Aorta (tissue), 5 donors: ENCODE results near the gene DAAM2. TPM values are rescaled to one million over a fixed set of nuclear protein-coding genes. Genes with fewer than 3 reads are reported as not detected.

Source experiments
- ATAC-seq: fragments of 200-7000 bp; cut with Tn5 transposase; one replicate; pipeline ENCODE4 v1.9.1; 2022; ENCODE audit warnings: moderate library complexity; ENCODE audit not compliant: low FRiP score
- DNase-seq, 2 donors: peaks; one replicate each; pipeline ENCODE4 v3.0.0-alpha.2; 2020
- H3K27ac ChIP-seq, 2 donors: one replicate each; pipeline ENCODE4 v1.5.1; 2013; ENCODE audit warnings: low read length in 2 of 2, mild to moderate bottlenecking in 2 of 2, moderate library complexity in 2 of 2, control low read depth in 1 of 2, inconsistent platforms in 1 of 2, low read depth in 1 of 2
- H3K27me3 ChIP-seq, 2 donors: one replicate each; pipeline ENCODE4 v1.6.1; 2013; ENCODE audit warnings: control low read depth in 1 of 2, low read length in 1 of 2, mild to moderate bottlenecking in 1 of 2, moderate library complexity in 1 of 2; ENCODE audit not compliant: insufficient read depth in 2 of 2, control insufficient read depth in 1 of 2
- H3K36me3 ChIP-seq, 2 donors: one replicate each; pipeline ENCODE4 v1.6.1; 2013; ENCODE audit warnings: control low read depth in 1 of 2, low read length in 1 of 2, mild to moderate bottlenecking in 1 of 2; ENCODE audit not compliant: insufficient read depth in 2 of 2, control insufficient read depth in 1 of 2
- H3K4me1 ChIP-seq, 2 donors: one replicate each; pipeline ENCODE4 v1.6.1; 2013; ENCODE audit warnings: low read length in 2 of 2, control low read depth in 1 of 2, mild to moderate bottlenecking in 1 of 2, moderate library complexity in 1 of 2; ENCODE audit not compliant: insufficient read depth in 2 of 2, control insufficient read depth in 1 of 2
- H3K4me3 ChIP-seq, 2 donors: one replicate each; pipeline ENCODE4 v1.5.1; 2013; ENCODE audit warnings: low read length in 2 of 2, control low read depth in 1 of 2, mild to moderate bottlenecking in 1 of 2
- H3K9me3 ChIP-seq: one replicate; pipeline ENCODE4 v1.6.1; 2013; ENCODE audit warnings: mild to moderate bottlenecking, low read length; ENCODE audit not compliant: control insufficient read depth
- WGBS, 2 donors: extraction: QIAGEN DNeasy Blood & Tissue Kit; methylation state at CpG; one replicate each; pipeline ENCODE4 v1.1.7; 2013; 5-methylcytosine and 5-hydroxymethylcytosine counted together
- intact Hi-C, 2 donors: fragments of 100-400 bp; cut with DNase I; formaldehyde crosslinking; loops; one replicate each; pipeline versions ENCODE4 v1.14.2 to v1.15.0; 2022
- polyA plus RNA-seq, 2 donors: library from polyadenylated mRNA; stranded (reverse); fragments of 200-250 nt; gene quantifications; one replicate each; pipeline ENCODE4 v1.2.3, GENCODE V29; 2013
- total RNA-seq, 2 donors: library from RNA; stranded (reverse); fragmentation: NEBNext Ultra II Directional; extraction: Animal tissue kit (Norgen Biotek cat#: 25700); gene quantifications; one replicate each; pipeline ENCODE4 v1.2.1, GENCODE V29; 2021
- donor health status: healthy with polysubstance abuse.
- donor health status: Bipolar disorder and iron deficiency.
- donor health status: DM: no; HTN: no; CAD: no.
- donor health status: DM: no; HTN: no; CAD: no.
- donor health status: DM: yes; HTN: yes; CAD: no.

Gene DAAM2
- total and polyA plus RNA-seq, 4 donors, result 27.3 to 62.1 (median 45.9) TPM

GRCh38 chr6:39929733-39930461, 137.7 kb downstream of the DAAM2 start:
- Histone ChIP-seq H3K27ac (peak overlapping the region; percentile 5 to 43), H3K4me3 (no peak overlapping the region), H3K27me3 (no peaks in the 10 kb centered on the region), H3K9me3 (no peaks in the 10 kb centered on the region), H3K4me1 (peaks cover 3 to 16% of the 10 kb centered on the region in 2 donors), H3K36me3 (peaks cover 0 to 4% of the 10 kb centered on the region in 2 donors)
- DNase-seq (no peak), ATAC-seq (no peak)
- intact Hi-C loops, result no loop called here
- 25 to 29% methylated on average over 11 of the region's 11 CpGs for WGBS, 2 donors

GRCh38 chr6:39930540-39930939, 138.4 kb downstream of the DAAM2 start:
- no peaks in the 10 kb centered on the region for H3K36me3 ChIP-seq
- no peaks in the 10 kb centered on the region for H3K27me3 ChIP-seq
- H3K9me3 ChIP-seq, result no peaks in the 10 kb centered on the region
- H3K4me1 ChIP-seq, result peaks cover 3 to 16% of the 10 kb centered on the region in 2 donors
- H3K27ac ChIP-seq, result peak overlapping the region; percentile 5 to 79
- DNase-seq (no peak), ATAC-seq (no peak)
- H3K4me3 ChIP-seq, result no peak overlapping the region
- 52 to 54% methylated on average over 4 of the region's 4 CpGs for WGBS, 2 donors
- intact Hi-C loops, result no loop called here

- no peaks in the 10 kb centered on the region for H3K36me3 ChIP-seq
- H3K4me1 ChIP-seq, result peaks cover 3 to 16% of the 10 kb centered on the region in 2 donors
- no peak overlapping the region for H3K4me3 ChIP-seq
- 17 to 57% methylated on average over 1 of the region's 1 CpG for WGBS, 2 donors
- H3K27me3 ChIP-seq, result no peaks in the 10 kb centered on the region
- intact Hi-C loops, result no loop called here
- H3K9me3 ChIP-seq, result no peaks in the 10 kb centered on the region
- DNase-seq (no peak), ATAC-seq (no peak)
- H3K27ac ChIP-seq, result peak overlapping the region in 1 of 2 donors; percentile 53
Observed at GRCh38 chr6:39931607-39932006, 139.4 kb downstream of the DAAM2 start.

GRCh38 chr6:39932386-39932910, 140.3 kb downstream of the DAAM2 start:
- DNase-seq (no peak), ATAC-seq (no peak)
- no peaks in the 10 kb centered on the region for H3K36me3 ChIP-seq
- peaks cover 3 to 15% of the 10 kb centered on the region in 2 donors for H3K4me1 ChIP-seq
- H3K27me3 ChIP-seq, result no peaks in the 10 kb centered on the region
- 83 to 91% methylated on average over 8 of the region's 8 CpGs for WGBS, 2 donors
- no peaks in the 10 kb centered on the region for H3K9me3 ChIP-seq
- peak overlapping the region in 1 of 2 donors; percentile 53 for H3K27ac ChIP-seq
- intact Hi-C loops, result no loop called here
- H3K4me3 ChIP-seq, result no peak overlapping the region

- Histone ChIP-seq H3K9me3 (no peaks in the 10 kb centered on the region), H3K4me3 (peak overlapping the region; percentile 69 to 70), H3K27me3 (no peaks in the 10 kb centered on the region), H3K4me1 (peaks cover 3 to 14% of the 10 kb centered on the region in 2 donors), H3K27ac (peak overlapping the region in 1 of 2 donors; percentile 61), H3K36me3 (no peaks in the 10 kb centered on the region)
- DNase-seq, result no peak
- 14 to 18% methylated on average over 9 of the region's 9 CpGs for WGBS, 2 donors
- intact Hi-C loops, result no loop called here
- no peak for ATAC-seq
Observed at GRCh38 chr6:39933669-39934130, 141.5 kb downstream of the DAAM2 start.

- WGBS, 2 donors, result 1% methylated on average over 45 to 46 of the region's 46 CpGs
- ATAC-seq, result peak; percentile 97
- intact Hi-C loops, result no loop called here
- DNase-seq, result peak; percentile 90 to 96
- Histone ChIP-seq H3K36me3 (no peaks in the 10 kb centered on the region), H3K4me3 (peak within 1 kb of the TSS; percentile 69 to 70), H3K4me1 (peaks cover 3 to 14% of the 10 kb centered on the region in 2 donors), H3K9me3 (no peaks in the 10 kb centered on the region), H3K27me3 (no peaks in the 10 kb centered on the region), H3K27ac (peak within 1 kb of the TSS; percentile 68 to 77)
Observed at GRCh38 chr6:39934131-39934757, 142.1 kb downstream of the DAAM2 start, which contains the start of gene MOCS1. TSS of gene MOCS1 (minus strand) at chr6:39934462. CDS start at chr6:39934417, 45 bp downstream.

GRCh38 chr6:39935241-39935640, 143.1 kb downstream of the DAAM2 start:
- peak overlapping the region; percentile 10 to 43 for H3K27ac ChIP-seq
- intact Hi-C loops, result no loop called here
- ATAC-seq, result no peak
- WGBS, 2 donors, result 6% methylated on average over 2 of the region's 2 CpGs
- no peaks in the 10 kb centered on the region for H3K9me3 ChIP-seq
- H3K4me3 ChIP-seq, result no peak overlapping the region
- H3K4me1 ChIP-seq, result peaks cover 3 to 14% of the 10 kb centered on the region in 2 donors
- H3K36me3 ChIP-seq, result no peaks in the 10 kb centered on the region
- no peak for DNase-seq
- H3K27me3 ChIP-seq, result no peaks in the 10 kb centered on the region

GRCh38 chr6:39936857-39937256, 144.7 kb downstream of the DAAM2 start:
- ATAC-seq (no peak), DNase-seq (no peak)
- H3K4me1 ChIP-seq, result peaks cover 0 to 14% of the 10 kb centered on the region in 2 donors
- H3K36me3 ChIP-seq, result no peaks in the 10 kb centered on the region
- no peak overlapping the region for H3K27ac ChIP-seq
- no peaks in the 10 kb centered on the region for H3K27me3 ChIP-seq
- 97 to 100% methylated on average over 1 of the region's 1 CpG for WGBS, 2 donors
- intact Hi-C loops, result no loop called here
- H3K4me3 ChIP-seq, result no peak overlapping the region
- no peaks in the 10 kb centered on the region for H3K9me3 ChIP-seq
